ENCODE results near the gene RABAC1.
"Not testable (repeated sequence)": the region's sequence is repeated elsewhere in the genome, so short reads cannot be mapped to it uniquely, and the experiment has no call there.

Gene RABAC1

GRCh38 chr19:41915776-41916414 is 43.2 kb downstream of the RABAC1 start:
- TF ChIP-seq GATA1 (IDR thresholded peaks at IDR 0.05; ENCODE audit: low read depth, low read length) (no peak), POLR2A (IDR thresholded peaks at IDR 0.05; ENCODE audit: low read length) (no peak)
- DNase-seq: no peak

- TF ChIP-seq POLR2A (IDR thresholded peaks at IDR 0.05; ENCODE audit: low read length) (no peak), GATA1 (IDR thresholded peaks at IDR 0.05; ENCODE audit: low read depth, low read length) (no peak)
- no peak for DNase-seq
Observed at GRCh38 chr19:41915021-41915775, 43.9 kb downstream of the RABAC1 start.

- DNase-seq: not testable (repeated sequence)
Observed at GRCh38 chr19:41914424-41914834, 44.7 kb downstream of the RABAC1 start.

- no peak for DNase-seq
- no peak for TF ChIP-seq GATA1 (IDR thresholded peaks at IDR 0.05; ENCODE audit: low read depth, low read length)
- no peak for TF ChIP-seq POLR2A (IDR thresholded peaks at IDR 0.05; ENCODE audit: low read length)
Observed at GRCh38 chr19:41913538-41914423, 45.3 kb downstream of the RABAC1 start.

- TF ChIP-seq POLR2A (IDR thresholded peaks at IDR 0.05; ENCODE audit: low read length) (no peak), GATA1 (IDR thresholded peaks at IDR 0.05; ENCODE audit: low read depth, low read length) (no peak)
- no peak for DNase-seq
Observed at GRCh38 chr19:41912899-41913537, 46.1 kb downstream of the RABAC1 start.

- DNase-seq: no peak
- TF ChIP-seq GATA1 (IDR thresholded peaks at IDR 0.05; ENCODE audit: low read depth, low read length) (no peak), POLR2A (IDR thresholded peaks at IDR 0.05; ENCODE audit: low read length) (no peak)
Observed at GRCh38 chr19:41911889-41912731, 47.0 kb downstream of the RABAC1 start.

GRCh38 chr19:41910992-41911888 is 47.9 kb downstream of the RABAC1 start:
- DNase-seq: no peak
- TF ChIP-seq GATA1 (IDR thresholded peaks at IDR 0.05; ENCODE audit: low read depth, low read length): no peak
- no peak for TF ChIP-seq POLR2A (IDR thresholded peaks at IDR 0.05; ENCODE audit: low read length)

- TF ChIP-seq GATA1 (IDR thresholded peaks at IDR 0.05; ENCODE audit: low read depth, low read length): no peak
- no peak for TF ChIP-seq POLR2A (IDR thresholded peaks at IDR 0.05; ENCODE audit: low read length)
- DNase-seq: no peak
Observed at GRCh38 chr19:41910240-41910991, 48.7 kb downstream of the RABAC1 start.

- DNase-seq: no peak
- no peak for TF ChIP-seq POLR2A (IDR thresholded peaks at IDR 0.05; ENCODE audit: low read length)
- TF ChIP-seq GATA1 (IDR thresholded peaks at IDR 0.05; ENCODE audit: low read depth, low read length): no peak
Observed at GRCh38 chr19:41909706-41910105, 49.4 kb downstream of the RABAC1 start.

- no peak for DNase-seq
- no peak for TF ChIP-seq POLR2A (IDR thresholded peaks at IDR 0.05; ENCODE audit: low read length)
- TF ChIP-seq GATA1 (IDR thresholded peaks at IDR 0.05; ENCODE audit: low read depth, low read length): no peak
Observed at GRCh38 chr19:41908724-41909464, 50.2 kb downstream of the RABAC1 start.

All from erythroblast (primary cell).